Measurements from ENCODE around the gene PLOD2.

Gene PLOD2

GRCh38 chr3:146111337-146111736 lies 49.6 kb downstream of the PLOD2 start:
- no peaks in the 10 kb centered on the region for H3K36me3 Mint-ChIP-seq
- no peak for DNase-seq
- no peak overlapping the region for H3K4me3 Mint-ChIP-seq
- no peaks in the 10 kb centered on the region for H3K27me3 Mint-ChIP-seq
- no peak overlapping the region for H3K27ac Mint-ChIP-seq
- ATAC-seq (replicated peaks) = no peak
- peaks cover 9 to 14% of the 10 kb centered on the region in 2 donors for H3K9me3 Mint-ChIP-seq
- H3K4me1 Mint-ChIP-seq = no peaks in the 10 kb centered on the region

DNA sequence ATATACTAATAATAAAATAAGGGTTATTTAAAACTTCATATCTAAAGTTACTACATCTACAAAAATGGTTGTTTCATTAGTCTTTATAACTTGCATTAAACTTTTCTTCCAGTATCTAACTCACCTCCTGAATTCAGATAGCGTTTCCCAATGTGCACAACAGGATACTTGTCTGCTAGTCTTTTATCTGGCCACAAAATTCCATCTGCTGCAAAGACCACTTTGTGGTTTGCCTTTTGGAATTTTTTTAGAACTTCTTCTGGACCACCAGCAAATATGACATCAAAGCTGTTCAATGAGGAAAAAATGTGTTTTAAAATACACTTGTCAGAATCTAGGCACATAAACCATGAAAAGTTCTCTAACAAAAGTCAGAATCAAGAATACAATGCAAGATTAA lies 50.8 kb downstream of the PLOD2 start:
- no peak for ATAC-seq (replicated peaks)
- Mint-ChIP-seq H3K27ac (no peak overlapping the region), H3K9me3 (peaks cover 9 to 12% of the 10 kb centered on the region in 2 donors), H3K36me3 (no peaks in the 10 kb centered on the region), H3K4me3 (no peak overlapping the region), H3K27me3 (no peaks in the 10 kb centered on the region), H3K4me1 (no peaks in the 10 kb centered on the region)
- no peak for DNase-seq

- Mint-ChIP-seq H3K27ac (no peak overlapping the region), H3K9me3 (peaks cover 0 to 2% of the 10 kb centered on the region in 2 donors), H3K27me3 (no peaks in the 10 kb centered on the region), H3K36me3 (no peaks in the 10 kb centered on the region), H3K4me3 (no peak overlapping the region), H3K4me1 (no peaks in the 10 kb centered on the region)
- no peak for ATAC-seq (replicated peaks)
- no peak for DNase-seq
These were observed 54.0 kb downstream of the PLOD2 start for GRCh38 chr3:146106986-146107385.

GRCh38 chr3:146104068-146104467 lies 56.9 kb downstream of the PLOD2 start:
- H3K36me3 Mint-ChIP-seq = no peaks in the 10 kb centered on the region
- no peak overlapping the region for H3K4me3 Mint-ChIP-seq
- ATAC-seq (replicated peaks) (no peak), DNase-seq (no peak)
- H3K27me3 Mint-ChIP-seq = no peaks in the 10 kb centered on the region
- H3K4me1 Mint-ChIP-seq = no peaks in the 10 kb centered on the region
- peaks cover 0 to 2% of the 10 kb centered on the region in 2 donors for H3K9me3 Mint-ChIP-seq
- H3K27ac Mint-ChIP-seq = no peak overlapping the region

DNA sequence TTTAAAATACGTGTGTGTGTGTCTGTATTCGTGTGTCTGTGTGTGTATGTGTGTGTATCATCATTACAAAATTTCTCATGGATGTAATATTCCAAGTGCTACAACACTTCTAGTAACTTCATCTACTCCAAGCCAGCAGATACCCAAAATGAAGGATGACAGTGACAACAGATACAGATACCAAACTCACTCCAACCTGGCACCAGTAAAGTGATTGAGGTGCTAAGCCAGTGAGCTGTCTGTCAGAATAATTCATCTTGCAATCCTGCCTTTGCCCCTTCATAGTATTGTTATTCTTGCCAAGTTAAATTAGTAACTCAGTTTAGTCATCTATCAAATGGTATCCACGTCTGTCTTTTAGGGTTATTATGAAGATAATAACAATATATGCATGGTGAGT lies 58.1 kb downstream of the PLOD2 start:
- DNase-seq (no peak), ATAC-seq (replicated peaks) (no peak)
- Mint-ChIP-seq H3K4me3 (no peak overlapping the region), H3K4me1 (no peaks in the 10 kb centered on the region), H3K27me3 (no peaks in the 10 kb centered on the region), H3K9me3 (no peaks in the 10 kb centered on the region), H3K27ac (no peak overlapping the region), H3K36me3 (no peaks in the 10 kb centered on the region)

DNA sequence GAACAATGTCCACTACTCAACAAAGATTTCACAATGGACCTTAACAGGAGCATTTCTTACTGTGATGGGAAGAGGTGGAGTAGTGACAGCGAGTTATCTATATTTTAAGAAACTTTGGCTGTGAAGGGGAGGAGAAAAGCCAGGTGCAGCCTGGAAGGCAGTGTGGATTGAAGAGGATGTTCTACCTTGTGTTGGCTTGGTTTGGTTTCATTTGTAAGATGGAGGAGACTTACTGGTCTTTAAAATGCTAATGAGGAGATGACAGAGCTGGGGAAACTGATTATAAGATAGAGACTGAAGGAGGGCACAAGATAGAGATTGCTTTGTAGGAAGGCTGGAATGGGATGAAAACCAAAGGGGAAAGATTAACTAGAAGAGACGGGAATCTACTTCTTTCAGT lies 59.4 kb downstream of the PLOD2 start:
- ATAC-seq (replicated peaks) (no peak), DNase-seq (no peak)
- no peak overlapping the region for H3K4me3 Mint-ChIP-seq
- H3K9me3 Mint-ChIP-seq = no peaks in the 10 kb centered on the region
- H3K36me3 Mint-ChIP-seq = no peaks in the 10 kb centered on the region
- no peaks in the 10 kb centered on the region for H3K4me1 Mint-ChIP-seq
- H3K27me3 Mint-ChIP-seq = no peaks in the 10 kb centered on the region
- no peak overlapping the region for H3K27ac Mint-ChIP-seq

- no peaks in the 10 kb centered on the region for H3K36me3 Mint-ChIP-seq
- DNase-seq = no peak
- no peak overlapping the region for H3K4me3 Mint-ChIP-seq
- H3K9me3 Mint-ChIP-seq = no peaks in the 10 kb centered on the region
- H3K27me3 Mint-ChIP-seq = no peaks in the 10 kb centered on the region
- ATAC-seq (replicated peaks) = peak in 1 of 2 donors; percentile 16
- no peak overlapping the region for H3K27ac Mint-ChIP-seq
- H3K4me1 Mint-ChIP-seq = no peaks in the 10 kb centered on the region
These were observed 60.0 kb downstream of the PLOD2 start for GRCh38 chr3:146100825-146101444.

DNA sequence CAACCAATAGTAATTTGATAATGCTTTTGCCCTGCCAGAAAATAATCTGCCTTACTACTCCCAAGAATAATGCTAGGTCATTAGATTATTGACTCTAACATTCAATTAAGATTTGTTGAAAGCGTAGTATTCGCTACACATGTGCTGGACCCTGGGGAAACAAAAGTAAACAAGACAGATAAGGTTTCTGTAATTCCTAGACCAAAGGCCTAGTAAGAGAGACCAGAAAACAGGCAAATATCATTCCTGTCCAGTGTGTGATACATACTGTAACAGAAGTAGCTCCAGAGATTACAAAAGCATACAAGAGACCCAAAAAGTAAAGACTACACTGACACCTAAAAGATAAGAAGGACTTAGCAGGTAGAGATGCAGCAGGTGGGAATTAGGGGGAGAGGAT lies 60.8 kb downstream of the PLOD2 start:
- no peaks in the 10 kb centered on the region for H3K4me1 Mint-ChIP-seq
- DNase-seq = no peak
- no peak overlapping the region for H3K4me3 Mint-ChIP-seq
- no peaks in the 10 kb centered on the region for H3K9me3 Mint-ChIP-seq
- no peaks in the 10 kb centered on the region for H3K36me3 Mint-ChIP-seq
- H3K27ac Mint-ChIP-seq = no peak overlapping the region
- H3K27me3 Mint-ChIP-seq = no peaks in the 10 kb centered on the region
- no peak for ATAC-seq (replicated peaks)

DNA sequence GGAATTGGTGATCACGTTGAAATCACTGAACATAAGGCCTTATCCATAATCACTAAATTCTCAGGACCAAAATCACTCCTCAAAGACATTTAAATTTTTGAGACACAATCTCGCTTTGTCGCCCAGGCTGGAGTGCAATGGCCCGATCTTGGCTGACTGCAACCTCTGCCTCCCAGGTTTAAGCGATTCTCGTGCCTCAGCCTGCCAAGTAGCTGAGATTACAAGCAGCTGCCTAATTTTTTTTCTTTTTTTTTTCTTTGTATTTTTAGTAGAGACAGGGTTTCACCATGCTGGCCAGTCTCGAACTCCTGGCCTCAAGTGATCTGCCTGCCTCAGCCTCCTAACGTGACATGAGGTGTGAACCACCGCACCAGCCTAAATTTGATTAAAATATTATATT lies 61.7 kb downstream of the PLOD2 start:
- H3K27ac Mint-ChIP-seq = no peak overlapping the region
- H3K4me3 Mint-ChIP-seq = no peak overlapping the region
- no peaks in the 10 kb centered on the region for H3K9me3 Mint-ChIP-seq
- no peaks in the 10 kb centered on the region for H3K4me1 Mint-ChIP-seq
- no peaks in the 10 kb centered on the region for H3K36me3 Mint-ChIP-seq
- H3K27me3 Mint-ChIP-seq = no peaks in the 10 kb centered on the region
- ATAC-seq (replicated peaks) = no peak
- DNase-seq = no peak

- no peak overlapping the region for H3K27ac Mint-ChIP-seq
- DNase-seq = no peak
These were observed 67.1 kb downstream of the PLOD2 start for GRCh38 chr3:146093896-146094295.

GRCh38 chr3:146092230-146092629 lies 68.8 kb downstream of the PLOD2 start:
- H3K36me3 Mint-ChIP-seq = no peaks in the 10 kb centered on the region

More at GRCh38 chr3:146093896-146094295, 67.1 kb downstream of the PLOD2 start:
- Mint-ChIP-seq H3K4me1 (no peaks in the 10 kb centered on the region), H3K9me3 (no peaks in the 10 kb centered on the region), H3K27me3 (no peaks in the 10 kb centered on the region), H3K36me3 (no peaks in the 10 kb centered on the region), H3K4me3 (no peak overlapping the region)
- ATAC-seq (replicated peaks) = no peak

GRCh38 chr3:146091397-146091796 lies 69.6 kb downstream of the PLOD2 start:
- no peaks in the 10 kb centered on the region for H3K36me3 Mint-ChIP-seq
- no peak for DNase-seq
- ATAC-seq (replicated peaks) = no peak
- H3K9me3 Mint-ChIP-seq = no peaks in the 10 kb centered on the region
- no peaks in the 10 kb centered on the region for H3K27me3 Mint-ChIP-seq
- no peak overlapping the region for H3K4me3 Mint-ChIP-seq
- no peaks in the 10 kb centered on the region for H3K4me1 Mint-ChIP-seq
- H3K27ac Mint-ChIP-seq = no peak overlapping the region

More at GRCh38 chr3:146092230-146092629, 68.8 kb downstream of the PLOD2 start:
- DNase-seq = no peak
- H3K9me3 Mint-ChIP-seq = no peaks in the 10 kb centered on the region
- H3K4me3 Mint-ChIP-seq = no peak overlapping the region
- H3K27ac Mint-ChIP-seq = no peak overlapping the region
- H3K27me3 Mint-ChIP-seq = no peaks in the 10 kb centered on the region
- ATAC-seq (replicated peaks) = no peak
- H3K4me1 Mint-ChIP-seq = no peaks in the 10 kb centered on the region

DNA sequence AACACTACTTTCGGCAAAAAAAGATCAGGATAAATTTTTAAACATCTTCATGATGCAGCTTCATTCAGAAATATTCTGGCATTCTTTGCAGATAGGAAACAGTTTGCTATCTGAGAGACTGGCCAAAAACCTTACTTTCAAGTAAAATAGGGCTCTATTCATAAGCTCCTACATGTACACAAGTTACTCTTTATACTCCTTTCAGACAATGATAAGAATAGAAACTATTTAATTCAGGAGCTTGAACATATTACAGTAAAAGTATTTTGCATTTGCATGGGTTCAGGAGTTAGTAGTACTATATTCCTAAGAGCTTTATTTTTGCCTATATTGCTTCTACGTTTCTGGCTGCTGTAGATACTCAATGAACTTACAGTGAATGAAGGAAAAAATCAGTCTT lies 70.5 kb downstream of the PLOD2 start:
- Mint-ChIP-seq H3K9me3 (no peaks in the 10 kb centered on the region), H3K4me3 (no peak overlapping the region), H3K4me1 (no peaks in the 10 kb centered on the region), H3K27ac (no peak overlapping the region), H3K27me3 (no peaks in the 10 kb centered on the region), H3K36me3 (no peaks in the 10 kb centered on the region)
- no peak for ATAC-seq (replicated peaks)
- no peak for DNase-seq

DNA sequence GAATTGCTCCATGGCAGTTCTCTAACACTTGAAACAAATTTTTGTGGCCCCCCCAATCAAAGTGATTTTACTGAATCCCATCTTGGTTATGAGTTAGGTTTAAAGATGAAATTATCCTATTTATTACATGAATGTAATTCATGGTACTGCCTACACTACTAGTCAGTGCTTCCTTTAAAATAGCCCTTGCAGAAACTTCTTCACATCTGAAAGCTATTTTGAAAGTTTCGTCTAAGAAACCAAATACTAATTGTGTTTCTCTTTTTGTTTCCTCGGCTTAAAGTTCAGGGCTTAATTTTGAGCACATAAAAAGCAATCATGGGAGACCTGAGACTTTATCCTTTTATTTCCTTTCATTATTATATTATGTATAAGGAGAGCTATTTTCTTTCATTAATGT lies 72.1 kb downstream of the PLOD2 start:
- H3K9me3 Mint-ChIP-seq = no peaks in the 10 kb centered on the region
- no peak overlapping the region for H3K4me3 Mint-ChIP-seq
- no peak for ATAC-seq (replicated peaks)
- no peaks in the 10 kb centered on the region for H3K4me1 Mint-ChIP-seq
- H3K27me3 Mint-ChIP-seq = no peaks in the 10 kb centered on the region
- no peak for DNase-seq
- H3K36me3 Mint-ChIP-seq = no peaks in the 10 kb centered on the region
- no peak overlapping the region for H3K27ac Mint-ChIP-seq

GRCh38 chr3:146087116-146087515 lies 73.9 kb downstream of the PLOD2 start:
- Mint-ChIP-seq H3K36me3 (no peaks in the 10 kb centered on the region), H3K27ac (no peak overlapping the region), H3K4me3 (no peak overlapping the region), H3K27me3 (no peaks in the 10 kb centered on the region), H3K4me1 (no peaks in the 10 kb centered on the region), H3K9me3 (no peaks in the 10 kb centered on the region)
- no peak for DNase-seq
- ATAC-seq (replicated peaks) = no peak

DNA sequence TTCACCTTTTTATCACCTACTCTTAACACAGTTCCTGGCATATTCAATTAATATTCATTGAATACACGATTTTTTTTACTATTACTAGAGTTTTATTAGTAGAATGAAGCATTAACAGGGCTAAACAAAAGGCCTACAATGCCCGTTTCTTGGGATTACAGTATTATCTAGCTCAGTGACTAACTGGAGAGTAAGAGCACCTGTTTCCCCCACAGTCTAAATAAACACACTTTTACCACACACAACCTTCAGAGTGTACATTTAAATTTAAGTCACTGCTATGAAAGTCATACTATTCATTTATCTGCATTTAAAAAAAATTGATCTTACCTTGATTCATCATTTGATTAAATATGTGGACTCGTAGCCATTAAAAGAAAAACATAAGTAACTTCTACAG lies 74.8 kb downstream of the PLOD2 start:
- H3K9me3 Mint-ChIP-seq = no peaks in the 10 kb centered on the region
- DNase-seq = no peak
- H3K36me3 Mint-ChIP-seq = no peaks in the 10 kb centered on the region
- no peak overlapping the region for H3K27ac Mint-ChIP-seq
- no peaks in the 10 kb centered on the region for H3K27me3 Mint-ChIP-seq
- H3K4me3 Mint-ChIP-seq = no peak overlapping the region
- no peaks in the 10 kb centered on the region for H3K4me1 Mint-ChIP-seq
- no peak for ATAC-seq (replicated peaks)
